LNCAP (cell line): Measurements from ENCODE around the gene GPR75.

Experiments
- CTCF ChIP-seq: fragments of 450-650 bp; IDR thresholded peaks from 2 replicates; pipeline ENCODE4 v1.5.1; 2017; ENCODE audit warnings: mild to moderate bottlenecking

Gene GPR75

GRCh38 chr2:53859206-53860181, at the start of gene GPR75:
TSS of gene GPR75 (minus strand) at chr2:53859967. CDS start at chr2:53854756, 5,211 bp downstream.
- no peak for TF ChIP-seq CTCF

GRCh38 chr2:53907582-53907981, 47.8 kb upstream of the GPR75 start:
- no peak for TF ChIP-seq CTCF

- no peak for TF ChIP-seq CTCF
These were observed 45.6 kb upstream of the GPR75 start for GRCh38 chr2:53905396-53905795.

- no peak for TF ChIP-seq CTCF
These were observed 43.2 kb upstream of the GPR75 start for GRCh38 chr2:53903011-53903410.

- TF ChIP-seq CTCF: no peak
These were observed 41.4 kb upstream of the GPR75 start for GRCh38 chr2:53901192-53901591.

GRCh38 chr2:53896864-53897263, 37.1 kb upstream of the GPR75 start:
- TF ChIP-seq CTCF: no peak

GRCh38 chr2:53886406-53887280, 26.9 kb upstream of the GPR75 start:
- no peak for TF ChIP-seq CTCF
